Astrocyte (in vitro differentiated cells and primary cell): ENCODE measurements around the gene ZNF525. TPM values are rescaled to one million over a fixed set of nuclear protein-coding genes. Genes with fewer than 3 reads are reported as not detected.

Source experiments
- DNase-seq: peaks from one replicate; pipeline ENCODE4 v3.0.0-alpha.2; 2010; ENCODE audit warnings: low read depth
- FAIRE-seq: peaks from 2 replicates; lab custom pipeline; 2011; peaks lifted over from hg19 to GRCh38; lab: Jason Lieb, UNC
- H2AFZ ChIP-seq: 2 replicates; pipeline ENCODE4 v1.6.0; 2012; ENCODE audit warnings: low read depth, low read length, inconsistent platforms
- H3K27ac ChIP-seq: 2 replicates; pipeline ENCODE4 v1.5.1; 2011; ENCODE audit warnings: low read depth, low read length, inconsistent platforms
- H3K27me3 ChIP-seq: 2 replicates; pipeline ENCODE4 v1.6.0; 2011; ENCODE audit warnings: low read length, inconsistent platforms; ENCODE audit not compliant: insufficient read depth
- H3K36me3 ChIP-seq: 2 replicates; pipeline ENCODE4 v1.5.1; 2011; ENCODE audit warnings: low read length, inconsistent platforms; ENCODE audit not compliant: insufficient read depth
- H3K4me1 ChIP-seq: 2 replicates; pipeline ENCODE4 v1.5.1; 2011; ENCODE audit warnings: low read length, inconsistent platforms; ENCODE audit not compliant: insufficient read depth
- H3K4me2 ChIP-seq: 2 replicates; pipeline ENCODE4 v1.6.0; 2012; ENCODE audit warnings: low read length, inconsistent platforms
- H3K4me3 ChIP-seq: 2 replicates; pipeline ENCODE4 v1.5.1; 2011; ENCODE audit warnings: low read depth, mild to moderate bottlenecking, low read length, inconsistent platforms; ENCODE audit not compliant: insufficient read depth
- H3K79me2 ChIP-seq: 2 replicates; pipeline ENCODE4 v1.6.0; 2012; ENCODE audit warnings: mild to moderate bottlenecking, low read length, inconsistent platforms; ENCODE audit not compliant: insufficient read depth
- H3K9ac ChIP-seq: 2 replicates; pipeline ENCODE4 v1.6.0; 2012; ENCODE audit warnings: mild to moderate bottlenecking, low read length, inconsistent platforms
- H3K9me3 ChIP-seq: 2 replicates; pipeline ENCODE4 v1.5.1; 2012; ENCODE audit warnings: low read depth, mild to moderate bottlenecking, low read length, inconsistent platforms; ENCODE audit not compliant: insufficient read depth
- H4K20me1 ChIP-seq: 2 replicates; pipeline ENCODE4 v1.6.0; 2012; ENCODE audit warnings: low read length, inconsistent platforms; ENCODE audit not compliant: insufficient read depth
- H3K27ac Mint-ChIP-seq: one replicate; pipeline ENCODE4 v1.8.0; 2021; ENCODE audit warnings: mild to moderate bottlenecking, mixed read lengths; ENCODE audit not compliant: unreplicated experiment
- H3K27me3 Mint-ChIP-seq: one replicate; pipeline ENCODE4 v1.8.0; 2021; ENCODE audit warnings: low read depth, mixed read lengths; ENCODE audit not compliant: unreplicated experiment
- H3K36me3 Mint-ChIP-seq: one replicate; pipeline ENCODE4 v1.8.0; 2021; ENCODE audit warnings: low read depth, mixed read lengths; ENCODE audit not compliant: unreplicated experiment
- H3K4me1 Mint-ChIP-seq: one replicate; pipeline ENCODE4 v1.8.0; 2021; ENCODE audit warnings: low read depth, mixed read lengths; ENCODE audit not compliant: unreplicated experiment
- H3K4me3 Mint-ChIP-seq: one replicate; pipeline ENCODE4 v1.8.0; 2021; ENCODE audit warnings: mild to moderate bottlenecking, moderate library complexity, mixed read lengths; ENCODE audit not compliant: unreplicated experiment
- H3K9me3 Mint-ChIP-seq: one replicate; pipeline ENCODE4 v1.8.0; 2021; ENCODE audit warnings: mild to moderate bottlenecking, mixed read lengths; ENCODE audit not compliant: unreplicated experiment
- EZH2 ChIP-seq: IDR thresholded peaks from 2 replicates; pipeline ENCODE4 v1.6.1; 2012; ENCODE audit warnings: mild to moderate bottlenecking, low read length, inconsistent platforms; ENCODE audit not compliant: insufficient read depth
- total RNA-seq: library from RNA; stranded (reverse); gene quantifications from 2 replicates; pipeline ENCODE4 v1.2.1, GENCODE V29; 2021
- TF ChIP-seq, protein P1 (sequence below): IDR thresholded peaks from 2 replicates; pipeline ENCODE4 v1.5.1; 2011; ENCODE audit warnings: low read depth, mild to moderate bottlenecking, inconsistent platforms, low read length, moderate library complexity; ENCODE audit not compliant: insufficient read depth

ZNF525 gene
- total RNA-seq, 1 donor from 2014 or later: 7.1 TPM

DNA sequence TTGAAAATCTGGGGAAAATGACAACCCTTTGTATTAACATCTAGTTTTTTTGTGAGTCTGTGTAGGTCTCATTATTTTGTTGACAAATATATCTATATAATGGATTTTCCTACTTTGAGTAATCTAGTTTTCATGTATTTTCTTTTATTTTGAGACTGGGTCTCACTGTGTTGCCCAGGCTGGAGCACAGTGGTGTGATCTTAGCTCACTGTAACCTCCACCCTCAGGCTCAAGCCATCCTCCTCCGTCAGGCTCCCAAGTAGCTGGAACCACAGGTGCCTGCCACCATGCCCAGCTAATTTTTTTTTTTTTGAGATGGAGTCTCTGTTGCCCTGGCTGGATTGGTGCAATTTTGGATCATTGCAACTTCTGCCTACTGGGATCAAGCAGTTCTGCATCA is 9.2 kb downstream of the ZNF525 start:
- H3K4me3 Mint-ChIP-seq: no peak overlapping the region
- no peaks in the 10 kb centered on the region for H3K4me1 ChIP-seq
- H3K27ac Mint-ChIP-seq: no peak overlapping the region
- TF ChIP-seq EZH2: no peak
- TF ChIP-seq, protein P1, sequence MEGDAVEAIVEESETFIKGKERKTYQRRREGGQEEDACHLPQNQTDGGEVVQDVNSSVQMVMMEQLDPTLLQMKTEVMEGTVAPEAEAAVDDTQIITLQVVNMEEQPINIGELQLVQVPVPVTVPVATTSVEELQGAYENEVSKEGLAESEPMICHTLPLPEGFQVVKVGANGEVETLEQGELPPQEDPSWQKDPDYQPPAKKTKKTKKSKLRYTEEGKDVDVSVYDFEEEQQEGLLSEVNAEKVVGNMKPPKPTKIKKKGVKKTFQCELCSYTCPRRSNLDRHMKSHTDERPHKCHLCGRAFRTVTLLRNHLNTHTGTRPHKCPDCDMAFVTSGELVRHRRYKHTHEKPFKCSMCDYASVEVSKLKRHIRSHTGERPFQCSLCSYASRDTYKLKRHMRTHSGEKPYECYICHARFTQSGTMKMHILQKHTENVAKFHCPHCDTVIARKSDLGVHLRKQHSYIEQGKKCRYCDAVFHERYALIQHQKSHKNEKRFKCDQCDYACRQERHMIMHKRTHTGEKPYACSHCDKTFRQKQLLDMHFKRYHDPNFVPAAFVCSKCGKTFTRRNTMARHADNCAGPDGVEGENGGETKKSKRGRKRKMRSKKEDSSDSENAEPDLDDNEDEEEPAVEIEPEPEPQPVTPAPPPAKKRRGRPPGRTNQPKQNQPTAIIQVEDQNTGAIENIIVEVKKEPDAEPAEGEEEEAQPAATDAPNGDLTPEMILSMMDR: no peak
- no peak overlapping the region for H3K4me3 ChIP-seq
- H3K4me1 Mint-ChIP-seq: no peaks in the 10 kb centered on the region
- DNase-seq (no peak), FAIRE-seq (no peak)
- no peaks in the 10 kb centered on the region for H3K36me3 ChIP-seq
- no peaks in the 10 kb centered on the region for H3K79me2 ChIP-seq
- H3K27me3 Mint-ChIP-seq: no peaks in the 10 kb centered on the region
- peaks cover 55% of the 10 kb centered on the region for H3K36me3 Mint-ChIP-seq
- peaks cover 19% of the 10 kb centered on the region for H3K9me3 Mint-ChIP-seq
- H3K9ac ChIP-seq: no peak overlapping the region
- H3K27me3 ChIP-seq: no peaks in the 10 kb centered on the region
- H4K20me1 ChIP-seq: no peaks in the 10 kb centered on the region
- H2AFZ ChIP-seq: no peak overlapping the region
- no peak overlapping the region for H3K4me2 ChIP-seq
- peaks cover 3% of the 10 kb centered on the region for H3K9me3 ChIP-seq
- H3K27ac ChIP-seq: no peak overlapping the region

DNA sequence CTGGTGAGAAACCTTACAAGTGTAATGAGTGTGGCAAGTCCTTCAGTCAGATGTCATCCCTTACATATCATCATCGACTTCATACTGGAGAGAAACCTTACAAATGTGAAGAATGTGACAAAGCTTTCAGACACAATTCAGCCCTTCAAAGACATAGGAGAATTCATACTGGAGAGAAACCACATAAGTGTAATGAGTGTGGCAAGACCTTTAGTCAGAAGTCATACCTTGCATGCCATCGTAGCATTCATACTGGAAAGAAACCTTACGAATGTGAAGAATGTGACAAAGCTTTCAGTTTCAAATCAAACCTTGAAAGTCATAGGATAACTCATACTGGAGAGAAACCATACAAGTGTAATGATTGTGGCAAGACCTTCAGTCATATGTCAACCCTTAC is 15.9 kb downstream of the ZNF525 start:
- H3K4me1 ChIP-seq: no peaks in the 10 kb centered on the region
- no peak overlapping the region for H3K27ac ChIP-seq
- FAIRE-seq: no peak
- Mint-ChIP-seq H3K27me3 (no peaks in the 10 kb centered on the region), H3K4me1 (no peaks in the 10 kb centered on the region), H3K27ac (no peak overlapping the region), H3K9me3 (peaks cover 68% of the 10 kb centered on the region), H3K4me3 (no peak overlapping the region), H3K36me3 (peaks cover 74% of the 10 kb centered on the region)
- no peaks in the 10 kb centered on the region for H4K20me1 ChIP-seq
- no peak overlapping the region for H3K9ac ChIP-seq
- no peak overlapping the region for H3K4me3 ChIP-seq
- no peak overlapping the region for H2AFZ ChIP-seq
- TF ChIP-seq, protein P1: no peak
- no peak for TF ChIP-seq EZH2
- H3K36me3 ChIP-seq: no peaks in the 10 kb centered on the region
- no peak for DNase-seq
- H3K27me3 ChIP-seq: no peaks in the 10 kb centered on the region
- peaks cover 32% of the 10 kb centered on the region for H3K9me3 ChIP-seq
- H3K4me2 ChIP-seq: no peak overlapping the region
- H3K79me2 ChIP-seq: no peaks in the 10 kb centered on the region

DNA sequence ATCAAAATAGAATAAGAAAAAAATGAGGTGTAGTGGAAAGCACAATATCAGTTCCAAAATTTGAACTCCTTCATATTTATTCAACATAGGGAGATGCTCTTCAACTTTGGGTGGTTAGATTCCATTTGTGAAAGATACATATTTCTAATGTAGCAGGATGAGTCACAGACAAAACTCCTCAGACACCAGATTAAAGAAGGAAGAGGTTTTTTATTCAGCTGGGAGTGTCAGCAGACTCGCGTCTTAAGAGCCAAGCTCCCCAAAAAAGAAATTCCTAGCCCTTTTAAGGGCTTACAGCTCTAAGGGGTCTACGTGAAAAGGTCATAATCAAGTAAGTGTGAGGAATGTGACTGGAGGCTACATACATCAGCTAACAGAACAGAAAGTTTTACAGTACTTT is 22.7 kb downstream of the ZNF525 start:
- TF ChIP-seq, protein P1: no peak
- TF ChIP-seq EZH2: no peak
- H3K4me2 ChIP-seq: no peak overlapping the region
- Mint-ChIP-seq H3K4me3 (no peak overlapping the region), H3K9me3 (peaks cover 36% of the 10 kb centered on the region), H3K36me3 (peaks cover 30% of the 10 kb centered on the region), H3K4me1 (peaks cover 3% of the 10 kb centered on the region), H3K27me3 (no peaks in the 10 kb centered on the region), H3K27ac (no peak overlapping the region)
- no peak overlapping the region for H3K27ac ChIP-seq
- peaks cover 14% of the 10 kb centered on the region for H3K9me3 ChIP-seq
- H3K9ac ChIP-seq: no peak overlapping the region
- no peaks in the 10 kb centered on the region for H3K4me1 ChIP-seq
- no peaks in the 10 kb centered on the region for H3K79me2 ChIP-seq
- no peak overlapping the region for H2AFZ ChIP-seq
- no peak for FAIRE-seq
- H4K20me1 ChIP-seq: no peaks in the 10 kb centered on the region
- no peak overlapping the region for H3K4me3 ChIP-seq
- H3K27me3 ChIP-seq: no peaks in the 10 kb centered on the region
- H3K36me3 ChIP-seq: no peaks in the 10 kb centered on the region
- DNase-seq: peak; percentile 18
